BLaER1 (cell line): ENCODE results near the gene CDH23.

Experiments
- H3K27ac ChIP-seq: shearing (Covaris generic); formaldehyde crosslinking; 2 replicates; pipeline ENCODE4 v1.8.1; 2022
- H3K27me3 ChIP-seq: shearing (Covaris generic); formaldehyde crosslinking; 2 replicates; pipeline ENCODE4 v1.8.1; 2022
- H3K36me3 ChIP-seq: shearing (Covaris generic); formaldehyde crosslinking; 2 replicates; pipeline ENCODE4 v1.8.1; 2022
- H3K4me1 ChIP-seq: shearing (Covaris generic); formaldehyde crosslinking; 2 replicates; pipeline ENCODE4 v1.8.1; 2022
- H3K4me2 ChIP-seq: shearing (Covaris generic); formaldehyde crosslinking; 2 replicates; pipeline ENCODE4 v1.8.1; 2022
- H3K4me3 ChIP-seq: shearing (Covaris generic); formaldehyde crosslinking; 2 replicates; pipeline ENCODE4 v1.8.1; 2022
- H3K9ac ChIP-seq: shearing (Covaris generic); formaldehyde crosslinking; 2 replicates; pipeline ENCODE4 v1.8.1; 2022
- H3K9me3 ChIP-seq: shearing (Covaris generic); formaldehyde crosslinking; 2 replicates; pipeline ENCODE4 v1.8.1; 2022
- H4K20me1 ChIP-seq: shearing (Covaris generic); formaldehyde crosslinking; 2 replicates; pipeline ENCODE4 v1.8.1; 2022
- Cebpa-rat ChIP-seq: shearing (Covaris generic); IDR thresholded peaks from 2 replicates; pipeline ENCODE4 v1.8.1; 2022

CDH23 gene

GRCh38 chr10:71820966-71821365 is 424.2 kb downstream of the CDH23 start:
- no peak overlapping the region for H3K9ac ChIP-seq
- H3K27me3 ChIP-seq = no peaks in the 10 kb centered on the region
- peaks cover 92% of the 10 kb centered on the region for H4K20me1 ChIP-seq
- no peak for TF ChIP-seq Cebpa-rat
- no peak overlapping the region for H3K27ac ChIP-seq
- H3K4me2 ChIP-seq = no peak overlapping the region
- H3K36me3 ChIP-seq = peaks cover 99% of the 10 kb centered on the region
- H3K9me3 ChIP-seq = no peaks in the 10 kb centered on the region
- no peak overlapping the region for H3K4me3 ChIP-seq
- H3K4me1 ChIP-seq = 0 out of 2 replicates have a peak, but pooled peaks cover 6% of the 10 kb centered on the region

GRCh38 chr10:71821909-71822763 is 425.4 kb downstream of the CDH23 start:
- no peak overlapping the region for H3K4me3 ChIP-seq
- H3K27ac ChIP-seq = no peak overlapping the region
- no peaks in the 10 kb centered on the region for H3K9me3 ChIP-seq
- H3K4me1 ChIP-seq = 0 out of 2 replicates have a peak, but pooled peaks cover 6% of the 10 kb centered on the region
- TF ChIP-seq Cebpa-rat = no peak
- H4K20me1 ChIP-seq = peaks cover 90% of the 10 kb centered on the region
- H3K36me3 ChIP-seq = peaks cover 99% of the 10 kb centered on the region
- no peak overlapping the region for H3K4me2 ChIP-seq
- no peaks in the 10 kb centered on the region for H3K27me3 ChIP-seq
- H3K9ac ChIP-seq = no peak overlapping the region

- Histone ChIP-seq H3K9me3 (no peaks in the 10 kb centered on the region), H3K4me1 (0 out of 2 replicates have a peak, but pooled peaks cover 6% of the 10 kb centered on the region), H4K20me1 (peaks cover 88% of the 10 kb centered on the region), H3K27me3 (no peaks in the 10 kb centered on the region), H3K27ac (no peak overlapping the region), H3K36me3 (peaks cover 99% of the 10 kb centered on the region), H3K9ac (no peak overlapping the region), H3K4me3 (no peak overlapping the region), H3K4me2 (no peak overlapping the region)
- TF ChIP-seq Cebpa-rat = no peak
Measured at GRCh38 chr10:71823356-71823755, 426.6 kb downstream of the CDH23 start.

- H3K27ac ChIP-seq = no peak overlapping the region
- H3K36me3 ChIP-seq = peaks cover 99% of the 10 kb centered on the region
- H3K27me3 ChIP-seq = no peaks in the 10 kb centered on the region
- no peaks in the 10 kb centered on the region for H3K9me3 ChIP-seq
- H4K20me1 ChIP-seq = peaks cover 88% of the 10 kb centered on the region
- no peak overlapping the region for H3K4me2 ChIP-seq
- H3K4me3 ChIP-seq = no peak overlapping the region
- H3K9ac ChIP-seq = no peak overlapping the region
- H3K4me1 ChIP-seq = 0 out of 2 replicates have a peak, but pooled peaks cover 6% of the 10 kb centered on the region
- TF ChIP-seq Cebpa-rat = no peak
Measured at GRCh38 chr10:71824333-71824732, 427.6 kb downstream of the CDH23 start.

- TF ChIP-seq Cebpa-rat = no peak
- no peak overlapping the region for H3K27ac ChIP-seq
- no peak overlapping the region for H3K4me2 ChIP-seq
- no peak overlapping the region for H3K4me3 ChIP-seq
- H3K9me3 ChIP-seq = no peaks in the 10 kb centered on the region
- H3K36me3 ChIP-seq = peaks cover 99% of the 10 kb centered on the region
- peaks cover 89% of the 10 kb centered on the region for H4K20me1 ChIP-seq
- H3K9ac ChIP-seq = no peak overlapping the region
- no peaks in the 10 kb centered on the region for H3K27me3 ChIP-seq
- 0 out of 2 replicates have a peak, but pooled peaks cover 6% of the 10 kb centered on the region for H3K4me1 ChIP-seq
Measured at GRCh38 chr10:71825217-71825616, 428.5 kb downstream of the CDH23 start.

- H3K36me3 ChIP-seq = peaks cover 99% of the 10 kb centered on the region
- H4K20me1 ChIP-seq = peaks cover 94% of the 10 kb centered on the region
- no peak overlapping the region for H3K27ac ChIP-seq
- no peaks in the 10 kb centered on the region for H3K27me3 ChIP-seq
- no peaks in the 10 kb centered on the region for H3K9me3 ChIP-seq
- no peak overlapping the region for H3K9ac ChIP-seq
- peaks cover 7% of the 10 kb centered on the region; the same call in 1 of the 2 replicates for H3K4me1 ChIP-seq
- H3K4me2 ChIP-seq = no peak overlapping the region
- TF ChIP-seq Cebpa-rat = no peak
- no peak overlapping the region for H3K4me3 ChIP-seq
Measured at GRCh38 chr10:71827852-71828251, 431.1 kb downstream of the CDH23 start.

GRCh38 chr10:71828702-71829101 is 432.0 kb downstream of the CDH23 start:
- peaks cover 9% of the 10 kb centered on the region for H3K4me1 ChIP-seq
- no peak overlapping the region for H3K4me2 ChIP-seq
- peaks cover 94% of the 10 kb centered on the region for H4K20me1 ChIP-seq
- H3K9me3 ChIP-seq = no peaks in the 10 kb centered on the region
- peaks cover 94% of the 10 kb centered on the region for H3K36me3 ChIP-seq
- TF ChIP-seq Cebpa-rat = no peak
- H3K9ac ChIP-seq = no peak overlapping the region
- H3K27me3 ChIP-seq = no peaks in the 10 kb centered on the region
- H3K27ac ChIP-seq = no peak overlapping the region
- no peak overlapping the region for H3K4me3 ChIP-seq

GRCh38 chr10:71829171-71829570 is 432.5 kb downstream of the CDH23 start:
- H3K4me2 ChIP-seq = no peak overlapping the region
- 0 out of 2 replicates have a peak, but pooled peaks cover under 1% of the 10 kb centered on the region for H3K27me3 ChIP-seq
- no peak overlapping the region for H3K27ac ChIP-seq
- H3K9ac ChIP-seq = no peak overlapping the region
- peaks cover 94% of the 10 kb centered on the region for H3K36me3 ChIP-seq
- no peak overlapping the region for H3K4me3 ChIP-seq
- TF ChIP-seq Cebpa-rat = no peak
- H3K9me3 ChIP-seq = no peaks in the 10 kb centered on the region
- peaks cover 94% of the 10 kb centered on the region for H4K20me1 ChIP-seq
- peaks cover 14% of the 10 kb centered on the region for H3K4me1 ChIP-seq

GRCh38 chr10:71829896-71830295 is 433.2 kb downstream of the CDH23 start:
- H3K36me3 ChIP-seq = peaks cover 90% of the 10 kb centered on the region

GRCh38 chr10:71830726-71831125 is 434.0 kb downstream of the CDH23 start:
- Histone ChIP-seq H3K27me3 (0 out of 2 replicates have a peak, but pooled peaks cover 4% of the 10 kb centered on the region), H3K9me3 (no peaks in the 10 kb centered on the region), H3K4me2 (no peak overlapping the region), H3K4me1 (peaks cover 29% of the 10 kb centered on the region), H3K27ac (no peak overlapping the region), H3K36me3 (peaks cover 82% of the 10 kb centered on the region), H3K9ac (no peak overlapping the region), H4K20me1 (peaks cover 96% of the 10 kb centered on the region), H3K4me3 (no peak overlapping the region)
- no peak for TF ChIP-seq Cebpa-rat

More at GRCh38 chr10:71829896-71830295, 433.2 kb downstream of the CDH23 start:
- no peak for TF ChIP-seq Cebpa-rat
- Histone ChIP-seq H3K9me3 (no peaks in the 10 kb centered on the region), H4K20me1 (peaks cover 96% of the 10 kb centered on the region), H3K4me3 (no peak overlapping the region), H3K4me1 (peaks cover 21% of the 10 kb centered on the region), H3K4me2 (no peak overlapping the region), H3K27me3 (0 out of 2 replicates have a peak, but pooled peaks cover 4% of the 10 kb centered on the region), H3K9ac (no peak overlapping the region), H3K27ac (no peak overlapping the region)
